ENCODE data around the gene NFATC3. TPM values are rescaled to one million over a fixed set of nuclear protein-coding genes. Genes with fewer than 3 reads are reported as not detected.
"Not testable (repeated sequence)": the region's sequence is repeated elsewhere in the genome, so short reads cannot be mapped to it uniquely, and the experiment has no call there.

Gene NFATC3
- total and polyA plus RNA-seq, 7 donors: 9.8 to 53.5 (median 42.7) TPM

DNA sequence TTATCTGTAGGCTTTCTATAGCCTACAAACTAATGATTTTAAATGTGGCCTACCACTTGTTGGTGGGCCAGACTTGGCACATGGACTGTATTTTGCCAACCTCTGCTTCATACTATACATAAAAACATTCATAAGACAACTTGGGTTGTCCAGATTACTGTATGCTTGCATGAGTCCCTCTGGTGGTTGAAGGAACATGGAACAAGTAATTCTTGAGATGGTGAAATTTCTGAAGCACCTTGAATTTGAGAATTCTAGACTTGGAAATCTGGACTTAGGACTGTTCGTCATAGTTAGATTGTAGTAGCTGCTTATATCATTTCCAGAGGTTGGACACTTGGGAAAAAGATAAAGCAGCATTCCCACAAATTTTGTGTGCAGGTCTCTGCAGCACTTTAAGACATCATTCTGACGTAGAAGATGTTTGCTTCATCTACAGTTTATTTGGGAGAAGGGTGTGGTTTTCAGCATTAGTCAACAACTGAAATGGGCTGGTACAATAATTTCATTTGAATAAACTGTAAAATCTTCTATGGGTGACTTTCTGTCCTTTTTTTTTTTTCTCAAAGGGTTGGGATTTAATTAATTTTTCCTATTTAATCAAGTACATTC is 31.2 kb downstream of the NFATC3 start:
- peaks cover 38% of the 10 kb centered on the region for H3K4me1 ChIP-seq
- no peaks in the 10 kb centered on the region for H3K36me3 ChIP-seq (ENCODE audit: insufficient read depth in 1 of 2, low read depth in 1 of 2)
- TF ChIP-seq, protein P1, sequence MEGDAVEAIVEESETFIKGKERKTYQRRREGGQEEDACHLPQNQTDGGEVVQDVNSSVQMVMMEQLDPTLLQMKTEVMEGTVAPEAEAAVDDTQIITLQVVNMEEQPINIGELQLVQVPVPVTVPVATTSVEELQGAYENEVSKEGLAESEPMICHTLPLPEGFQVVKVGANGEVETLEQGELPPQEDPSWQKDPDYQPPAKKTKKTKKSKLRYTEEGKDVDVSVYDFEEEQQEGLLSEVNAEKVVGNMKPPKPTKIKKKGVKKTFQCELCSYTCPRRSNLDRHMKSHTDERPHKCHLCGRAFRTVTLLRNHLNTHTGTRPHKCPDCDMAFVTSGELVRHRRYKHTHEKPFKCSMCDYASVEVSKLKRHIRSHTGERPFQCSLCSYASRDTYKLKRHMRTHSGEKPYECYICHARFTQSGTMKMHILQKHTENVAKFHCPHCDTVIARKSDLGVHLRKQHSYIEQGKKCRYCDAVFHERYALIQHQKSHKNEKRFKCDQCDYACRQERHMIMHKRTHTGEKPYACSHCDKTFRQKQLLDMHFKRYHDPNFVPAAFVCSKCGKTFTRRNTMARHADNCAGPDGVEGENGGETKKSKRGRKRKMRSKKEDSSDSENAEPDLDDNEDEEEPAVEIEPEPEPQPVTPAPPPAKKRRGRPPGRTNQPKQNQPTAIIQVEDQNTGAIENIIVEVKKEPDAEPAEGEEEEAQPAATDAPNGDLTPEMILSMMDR (IDR thresholded peaks at IDR 0.05): peak; percentile 50
- H3K9me3 ChIP-seq: peaks cover 2% of the 10 kb centered on the region
- H3K27ac ChIP-seq: peak overlapping the region; percentile 4
- 69 to 86% (median 75%) methylated on average over 2 of the region's 2 CpGs for WGBS, 3 donors
- ATAC-seq (peak in 2 of 4 donors; percentile 30 to 41), DNase-seq (no peak)
- no peak overlapping the region for H3K4me3 ChIP-seq
- no peaks in the 10 kb centered on the region for H3K27me3 ChIP-seq (ENCODE audit: insufficient read depth in 3 of 3, low read length in 2 of 3)
- intact Hi-C loops (cut with DNase I): loop anchor here in 1 of 2 donors (2.0 kb wide), 1 partner anchor 22 kb away; no protein-coding TSS in a partner anchor

GRCh38 chr16:68117884-68118283 is 32.7 kb downstream of the NFATC3 start:
- WGBS, 3 donors: 83 to 100% (median 97%) methylated on average over 3 of the region's 3 CpGs

DNA sequence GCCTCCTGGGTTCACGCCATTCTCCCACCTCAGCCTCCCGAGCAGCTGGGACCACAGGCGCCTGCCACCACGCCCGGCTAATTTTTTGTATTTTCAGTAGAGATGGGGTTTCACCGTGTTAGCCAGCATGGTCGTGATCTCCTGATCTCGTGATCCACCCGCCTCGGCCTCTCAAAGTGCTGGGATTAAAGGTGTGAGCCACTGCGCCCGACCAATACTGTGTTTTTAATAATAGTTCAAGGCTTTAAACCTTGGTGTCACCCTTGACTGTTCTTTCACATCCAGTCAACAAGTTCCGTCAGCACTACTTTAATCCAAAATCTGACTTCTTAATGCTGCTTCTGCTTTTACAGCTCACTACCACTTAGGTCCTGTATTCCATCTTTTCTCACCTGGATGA is 33.8 kb downstream of the NFATC3 start:
- ATAC-seq; H3K27me3 ChIP-seq (ENCODE audit: insufficient read depth in 3 of 3, low read length in 2 of 3); DNase-seq; intact Hi-C loops (cut with DNase I); H3K9me3 ChIP-seq; H3K36me3 ChIP-seq (ENCODE audit: insufficient read depth in 1 of 2, low read depth in 1 of 2); H3K4me3 ChIP-seq: not testable (repeated sequence)
- Histone ChIP-seq H3K4me1 (peaks cover 35% of the 10 kb centered on the region), H3K27ac (peak overlapping the region; percentile 4)
- WGBS, 3 donors: 87 to 96% (median 92%) methylated on average over 13 of the region's 13 CpGs

More at GRCh38 chr16:68117884-68118283, 32.7 kb downstream of the NFATC3 start:
- H3K4me1 ChIP-seq: peaks cover 40% of the 10 kb centered on the region
- ATAC-seq: no peak
- DNase-seq: no peak
- TF ChIP-seq, protein P1 (IDR thresholded peaks at IDR 0.05): no peak
- H3K36me3 ChIP-seq (ENCODE audit: insufficient read depth in 1 of 2, low read depth in 1 of 2): no peaks in the 10 kb centered on the region
- H3K4me3 ChIP-seq: no peak overlapping the region
- H3K27ac ChIP-seq: no peak overlapping the region
- no peaks in the 10 kb centered on the region for H3K9me3 ChIP-seq
- no peaks in the 10 kb centered on the region for H3K27me3 ChIP-seq (ENCODE audit: insufficient read depth in 3 of 3, low read length in 2 of 3)
- intact Hi-C loops (cut with DNase I): loop anchor here in 1 of 2 donors (2.0 kb wide), 1 partner anchor 23 kb away; no protein-coding TSS in a partner anchor

GRCh38 chr16:68120496-68120895 is 35.3 kb downstream of the NFATC3 start:
- peak in 1 of 4 donors; percentile 35 for ATAC-seq
- Histone ChIP-seq H3K4me1 (peaks cover 33% of the 10 kb centered on the region), H3K27ac (peak overlapping the region; percentile 13)
- 87 to 92% (median 88%) methylated on average over 5 of the region's 5 CpGs for WGBS, 3 donors
- DNase-seq; intact Hi-C loops (cut with DNase I); H3K36me3 ChIP-seq (ENCODE audit: insufficient read depth in 1 of 2, low read depth in 1 of 2); H3K4me3 ChIP-seq; H3K27me3 ChIP-seq (ENCODE audit: insufficient read depth in 3 of 3, low read length in 2 of 3); H3K9me3 ChIP-seq: not testable (repeated sequence)

DNA sequence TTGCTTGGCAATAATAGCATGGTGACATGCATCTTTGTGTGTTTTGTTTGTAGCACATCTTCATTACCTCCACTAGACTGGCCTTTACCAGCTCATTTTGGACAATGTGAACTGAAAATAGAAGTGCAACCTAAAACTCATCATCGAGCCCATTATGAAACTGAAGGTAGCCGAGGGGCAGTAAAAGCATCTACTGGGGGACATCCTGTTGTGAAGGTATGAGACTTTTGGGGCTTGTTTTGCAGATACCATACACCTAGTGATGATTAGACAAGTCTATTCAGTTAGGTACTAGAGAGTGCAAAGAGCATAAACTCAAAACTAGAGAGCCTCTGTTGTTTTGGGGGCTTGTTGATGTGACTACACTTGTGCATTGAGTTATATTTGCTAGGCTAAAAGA is 41.2 kb downstream of the NFATC3 start:
- Histone ChIP-seq H3K4me3 (no peak overlapping the region), H3K9me3 (no peaks in the 10 kb centered on the region), H3K27ac (no peak overlapping the region), H3K36me3 (ENCODE audit: insufficient read depth in 1 of 2, low read depth in 1 of 2) (peaks cover 0 to 13% of the 10 kb centered on the region in 2 donors), H3K27me3 (ENCODE audit: insufficient read depth in 3 of 3, low read length in 2 of 3) (no peaks in the 10 kb centered on the region), H3K4me1 (peaks cover 35% of the 10 kb centered on the region)
- TF ChIP-seq, protein P1 (IDR thresholded peaks at IDR 0.05): no peak
- 89 to 96% (median 94%) methylated on average over 2 of the region's 2 CpGs for WGBS, 3 donors
- intact Hi-C loops (cut with DNase I): no loop called here
- DNase-seq (no peak), ATAC-seq (no peak)

All from psoas muscle (tissue), 8 donors.